GM12878 (cell line): ENCODE results near the gene CELF6. TPM values are rescaled to one million over a fixed set of nuclear protein-coding genes. Genes with fewer than 3 reads are reported as not detected.

ENCODE experiments used
- ATAC-seq: fragments of 200-7000 bp; cut with Tn5 transposase; 3 replicates; pipeline ENCODE4 v1.9.1; 2020; ENCODE audit warnings: mild to moderate bottlenecking, moderate library complexity
- BruUV-seq: library from RNA; stranded (reverse); fragments of 400-500 nt; replicated peaks from 2 replicates; lab custom pipeline; 2021; lab: Mats Ljungman, UMichigan
- CTCF ChIA-PET: fragments of 300-600 bp; sonication (Branson Sonifier 250); formaldehyde crosslinking; extraction: SDS; loops from one replicate; lab custom pipeline; 2021; ENCODE audit warnings: inconsistent platforms; lab: Yijun Ruan, JAX
- POLR2A ChIA-PET: fragments of 350-600 bp; formaldehyde crosslinking; extraction: SDS; loops from one replicate; lab custom pipeline; 2021; ENCODE audit warnings: inconsistent platforms; lab: Charles Lee
- RAD21 ChIA-PET: fragments of 300-600 bp; sonication (Branson Sonifier 250); formaldehyde crosslinking; loops from one replicate; lab custom pipeline; 2023; ENCODE audit warnings: antibody characterized with exemption; ENCODE audit not compliant: unreplicated experiment; lab: Charles Lee
- SMC1A ChIA-PET: fragments of 300-600 bp; sonication (Branson Sonifier 250); formaldehyde crosslinking; loops from one replicate; lab custom pipeline; 2023; ENCODE audit not compliant: unreplicated experiment, uncharacterized antibody; lab: Charles Lee
- DNase-seq: peaks from one replicate; pipeline ENCODE4 v3.0.0-alpha.2; 2011; ENCODE audit warnings: low read depth, low spot score
- FAIRE-seq: peaks from 3 replicates; lab custom pipeline; 2011; peaks lifted over from hg19 to GRCh38; lab: Jason Lieb, UNC
- H2AFZ ChIP-seq: 2 replicates; pipeline ENCODE4 v1.6.0; 2011; ENCODE audit warnings: low read depth, low read length, control low read depth; ENCODE audit not compliant: control insufficient read depth
- H3K27ac ChIP-seq: 2 replicates; pipeline ENCODE4 v1.5.1; 2011; ENCODE audit warnings: control low read depth; ENCODE audit not compliant: control insufficient read depth, insufficient read depth
- H3K27me3 ChIP-seq, 2 experiments: replicated peaks in 1 of 2; 2 replicates each; pipeline versions ENCODE4 v1.6.0 to v1.6.1; 2011; ENCODE audit warnings: low read length in 1 of 2; ENCODE audit not compliant: control insufficient read depth in 2 of 2, insufficient read depth in 2 of 2
- H3K36me3 ChIP-seq, 2 experiments: 2 replicates each; pipeline ENCODE4 v1.5.1; 2011; ENCODE audit warnings: low read length in 1 of 2; ENCODE audit not compliant: control insufficient read depth in 2 of 2, insufficient read depth in 2 of 2
- H3K4me1 ChIP-seq: 2 replicates; pipeline ENCODE4 v1.6.1; 2011; ENCODE audit warnings: mild to moderate bottlenecking, low read length, moderate library complexity, mixed read lengths; ENCODE audit not compliant: control insufficient read depth, insufficient read depth
- H3K4me2 ChIP-seq: 2 replicates; pipeline ENCODE4 v1.6.0; 2011; ENCODE audit warnings: control low read depth; ENCODE audit not compliant: control insufficient read depth, insufficient read depth
- H3K4me3 ChIP-seq: fragments of 200-600 bp; sonication (generic); 2 replicates; pipeline ENCODE4 v1.5.1; 2016
- H3K79me2 ChIP-seq: 2 replicates; pipeline ENCODE4 v1.6.0; 2011; ENCODE audit warnings: low read length; ENCODE audit not compliant: control insufficient read depth, insufficient read depth
- H3K9ac ChIP-seq: 2 replicates; pipeline ENCODE4 v1.8.0; 2011; ENCODE audit warnings: low read length, control low read depth, mixed read lengths; ENCODE audit not compliant: control insufficient read depth, insufficient read depth
- H3K9me3 ChIP-seq: replicated peaks from 3 replicates; pipeline ENCODE4 v1.5.1; 2011; ENCODE audit warnings: mild to moderate bottlenecking, low read length; ENCODE audit not compliant: control insufficient read depth, insufficient read depth
- H4K20me1 ChIP-seq: 2 replicates; pipeline ENCODE4 v1.6.0; 2011; ENCODE audit not compliant: control insufficient read depth, insufficient read depth
- CHD1 ChIP-seq: IDR thresholded peaks from 2 replicates; pipeline ENCODE4 v1.6.1; 2012; ENCODE audit warnings: low read depth, low read length, improper control_type of control experiment
- EZH2 ChIP-seq: IDR thresholded peaks from 2 replicates; pipeline ENCODE4 v1.6.1; 2012; ENCODE audit warnings: low read depth, mild to moderate bottlenecking, control low read depth, inconsistent platforms, low read length, borderline replicate concordance; ENCODE audit not compliant: control insufficient read depth
- FOS ChIP-seq: IDR thresholded peaks from 3 replicates; pipeline ENCODE4 v1.6.1; 2011; ENCODE audit warnings: borderline replicate concordance; ENCODE audit not compliant: insufficient read length; ENCODE audit errors: extremely low read depth
- JUNB ChIP-seq: IDR thresholded peaks from 2 replicates; pipeline ENCODE4 v1.6.1; 2016; ENCODE audit warnings: antibody characterized with exemption, mild to moderate bottlenecking
- KAT2A ChIP-seq: conservative IDR thresholded peaks from 2 replicates; pipeline ENCODE4 v1.6.1; 2011; ENCODE audit warnings: low read depth, low read length; ENCODE audit not compliant: control insufficient read depth
- MEF2B ChIP-seq: fragments of 450-650 bp; IDR thresholded peaks from 2 replicates; pipeline ENCODE4 v1.6.1; 2018; ENCODE audit warnings: mild to moderate bottlenecking, moderate library complexity; ENCODE audit not compliant: partially characterized antibody, poor library complexity, severe bottlenecking
- MYC ChIP-seq: IDR thresholded peaks from 2 replicates; pipeline ENCODE4 v1.6.1; 2011; ENCODE audit warnings: mild to moderate bottlenecking, low read length, moderate library complexity, inconsistent platforms; ENCODE audit not compliant: insufficient read depth, insufficient replicate concordance, insufficient read length, severe bottlenecking
- PAX8 ChIP-seq: fragments of 450-650 bp; IDR thresholded peaks from 2 replicates; pipeline ENCODE4 v1.6.1; 2017; ENCODE audit warnings: mild to moderate bottlenecking, moderate library complexity
- RUNX3 ChIP-seq: IDR thresholded peaks from 2 replicates; pipeline ENCODE4 v1.6.1; 2012; ENCODE audit warnings: low read length, inconsistent platforms
- SMAD5 ChIP-seq: IDR thresholded peaks from 2 replicates; pipeline ENCODE4 v1.6.1; 2016; ENCODE audit warnings: antibody characterized with exemption, low read depth
- SREBF1 ChIP-seq: IDR thresholded peaks from 2 replicates; pipeline ENCODE4 v1.6.1; 2012; ENCODE audit warnings: mild to moderate bottlenecking, low read length
- SUPT20H ChIP-seq: IDR thresholded peaks from 2 replicates; pipeline ENCODE4 v1.6.1; 2011; ENCODE audit warnings: low read depth, mild to moderate bottlenecking, low read length, moderate library complexity, borderline replicate concordance; ENCODE audit not compliant: control insufficient read depth
- TAF1 ChIP-seq: IDR thresholded peaks from 2 replicates; pipeline ENCODE4 v1.6.1; 2011; ENCODE audit warnings: mild to moderate bottlenecking, low read depth, low read length, borderline replicate concordance
- TARDBP ChIP-seq: IDR thresholded peaks from 2 replicates; pipeline ENCODE4 v1.6.1; 2016; ENCODE audit warnings: borderline replicate concordance
- YY1 ChIP-seq: IDR thresholded peaks from 2 replicates; pipeline ENCODE4 v1.6.1; 2011; ENCODE audit warnings: low read depth, mild to moderate bottlenecking, low read length
- WGBS: methylation state at CpG from one replicate; pipeline ENCODE4 v1.1.6; 2016; ENCODE audit warnings: low lambda C conversion rate; ENCODE audit not compliant: insufficient replicate concordance, insufficient coverage; ENCODE audit errors: missing lambda C conversion rate; 5-methylcytosine and 5-hydroxymethylcytosine counted together
- in situ Hi-C: fragments of 300-500 bp; cut with MboI; formaldehyde crosslinking; loops from 9 replicates; pipeline ENCODE4 v1.14.3; 2018; ENCODE audit warnings: mixed read lengths
- intact Hi-C: fragments of 100-400 bp; cut with micrococcal nuclease; formaldehyde crosslinking; loops from one replicate; pipeline ENCODE4 v1.14.2; 2022; ENCODE audit not compliant: unreplicated experiment
- polyA plus RNA-seq, 11 experiments: library from polyadenylated mRNA; depleted of rRNA in 4 of 11; unstranded in 6 of 11; stranded (reverse) in 5 of 11; fragments of >200 nt; fragmentation: Nextera tagmentation in 4 of 11; fragmentation: Illumina TruSeq in 1 of 11; extraction: Ambion mirVana in 4 of 11; extraction: Trizol in 1 of 11; gene quantifications; 1 replicate in 1 of 11; 2 replicates in 10 of 11; pipeline versions ENCODE4 v1.2.1 to v1.2.3, GENCODE V29; 2011 to 2016; ENCODE audit warnings: inconsistent platforms in 2 of 11, missing spikeins in 2 of 11, low read depth in 1 of 11
- total RNA-seq, 4 experiments: library from RNA; depleted of rRNA in 3 of 4; stranded (reverse); fragments of >200 nt in 3 of 4; fragmentation: Illumina TruSeq in 1 of 4; extraction: Trizol in 1 of 4; gene quantifications; 2 replicates each; pipeline versions ENCODE4 v1.2.1 to v1.2.3, GENCODE V29; 2013 to 2021
- TF ChIP-seq, protein P1 (sequence below): fragments of 450-650 bp; IDR thresholded peaks from 2 replicates; pipeline ENCODE4 v1.6.1; 2018; ENCODE audit warnings: mild to moderate bottlenecking, low read depth, moderate library complexity; ENCODE audit not compliant: partially characterized antibody
- TF ChIP-seq, protein P2 (sequence below): fragments of 450-650 bp; IDR thresholded peaks from 2 replicates; pipeline ENCODE4 v1.6.1; 2016; ENCODE audit warnings: mild to moderate bottlenecking, moderate library complexity, borderline replicate concordance
- TF ChIP-seq, protein P3 (sequence below): IDR thresholded peaks from 2 replicates; pipeline ENCODE4 v1.6.1; 2012; ENCODE audit warnings: low read length, inconsistent platforms

Gene CELF6
- total and polyA plus RNA-seq, 10 of the 15 experiments (the other 5 are each of a cell fraction or from before 2014, with no cell fraction given) = 0.06 to 0.54 (median 0.23) TPM; not detected in 1

DNA sequence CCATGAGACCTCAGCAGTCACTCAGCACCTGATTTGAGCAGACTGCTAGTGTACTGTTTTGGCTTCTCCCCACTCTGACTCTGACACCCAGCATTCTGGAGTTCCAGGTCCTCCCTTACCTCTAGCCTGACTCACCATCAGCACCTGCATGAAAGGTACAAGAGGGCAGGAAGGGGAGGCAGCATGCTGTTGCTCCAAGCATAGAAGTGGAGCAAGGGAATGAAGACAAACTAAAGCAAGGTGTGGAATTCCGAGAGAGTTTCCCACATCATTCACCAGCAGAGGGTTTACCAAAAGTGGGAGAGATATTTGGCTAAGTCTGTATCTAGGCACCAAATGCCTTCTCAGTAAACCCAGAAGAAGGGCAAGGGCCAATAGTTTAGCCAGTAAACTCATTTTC lies 34.5 kb upstream of the CELF6 start:
- Histone ChIP-seq H3K4me2 (no peak overlapping the region), H3K27me3 (no peaks in the 10 kb centered on the region), H2AFZ (no peak overlapping the region), H3K4me1 (0 out of 2 replicates have a peak, but pooled peaks cover 3% of the 10 kb centered on the region), H3K36me3 (peaks cover 28 to 31% of the 10 kb centered on the region in 2 experiments), H4K20me1 (no peaks in the 10 kb centered on the region), H3K9me3 (no peaks in the 10 kb centered on the region), H3K9ac (no peak overlapping the region), H3K79me2 (peaks cover 1% of the 10 kb centered on the region), H3K4me3 (no peak overlapping the region), H3K27ac (no peak overlapping the region)
- in situ Hi-C loops = no loop called here
- ATAC-seq (no peak), DNase-seq (no peak), FAIRE-seq (no peak)
- ChIA-PET CTCF (no interaction called here), SMC1A (no interaction called here), POLR2A (no interaction called here), RAD21 (no interaction called here)
- TF ChIP-seq, protein P1, sequence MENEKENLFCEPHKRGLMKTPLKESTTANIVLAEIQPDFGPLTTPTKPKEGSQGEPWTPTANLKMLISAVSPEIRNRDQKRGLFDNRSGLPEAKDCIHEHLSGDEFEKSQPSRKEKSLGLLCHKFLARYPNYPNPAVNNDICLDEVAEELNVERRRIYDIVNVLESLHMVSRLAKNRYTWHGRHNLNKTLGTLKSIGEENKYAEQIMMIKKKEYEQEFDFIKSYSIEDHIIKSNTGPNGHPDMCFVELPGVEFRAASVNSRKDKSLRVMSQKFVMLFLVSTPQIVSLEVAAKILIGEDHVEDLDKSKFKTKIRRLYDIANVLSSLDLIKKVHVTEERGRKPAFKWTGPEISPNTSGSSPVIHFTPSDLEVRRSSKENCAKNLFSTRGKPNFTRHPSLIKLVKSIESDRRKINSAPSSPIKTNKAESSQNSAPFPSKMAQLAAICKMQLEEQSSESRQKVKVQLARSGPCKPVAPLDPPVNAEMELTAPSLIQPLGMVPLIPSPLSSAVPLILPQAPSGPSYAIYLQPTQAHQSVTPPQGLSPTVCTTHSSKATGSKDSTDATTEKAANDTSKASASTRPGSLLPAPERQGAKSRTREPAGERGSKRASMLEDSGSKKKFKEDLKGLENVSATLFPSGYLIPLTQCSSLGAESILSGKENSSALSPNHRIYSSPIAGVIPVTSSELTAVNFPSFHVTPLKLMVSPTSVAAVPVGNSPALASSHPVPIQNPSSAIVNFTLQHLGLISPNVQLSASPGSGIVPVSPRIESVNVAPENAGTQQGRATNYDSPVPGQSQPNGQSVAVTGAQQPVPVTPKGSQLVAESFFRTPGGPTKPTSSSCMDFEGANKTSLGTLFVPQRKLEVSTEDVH = no peak
- TF ChIP-seq SUPT20H = no peak
- no peak for TF ChIP-seq JUNB
- no peak for TF ChIP-seq TARDBP
- no peak for TF ChIP-seq TAF1
- TF ChIP-seq FOS = no peak
- no peak for TF ChIP-seq RUNX3
- TF ChIP-seq PAX8 = no peak
- TF ChIP-seq CHD1 = no peak
- TF ChIP-seq YY1 = no peak
- TF ChIP-seq SREBF1 = no peak
- no peak for TF ChIP-seq EZH2
- no peak for TF ChIP-seq SMAD5
- TF ChIP-seq MEF2B = no peak
- no peak for TF ChIP-seq KAT2A
- TF ChIP-seq, protein P2, sequence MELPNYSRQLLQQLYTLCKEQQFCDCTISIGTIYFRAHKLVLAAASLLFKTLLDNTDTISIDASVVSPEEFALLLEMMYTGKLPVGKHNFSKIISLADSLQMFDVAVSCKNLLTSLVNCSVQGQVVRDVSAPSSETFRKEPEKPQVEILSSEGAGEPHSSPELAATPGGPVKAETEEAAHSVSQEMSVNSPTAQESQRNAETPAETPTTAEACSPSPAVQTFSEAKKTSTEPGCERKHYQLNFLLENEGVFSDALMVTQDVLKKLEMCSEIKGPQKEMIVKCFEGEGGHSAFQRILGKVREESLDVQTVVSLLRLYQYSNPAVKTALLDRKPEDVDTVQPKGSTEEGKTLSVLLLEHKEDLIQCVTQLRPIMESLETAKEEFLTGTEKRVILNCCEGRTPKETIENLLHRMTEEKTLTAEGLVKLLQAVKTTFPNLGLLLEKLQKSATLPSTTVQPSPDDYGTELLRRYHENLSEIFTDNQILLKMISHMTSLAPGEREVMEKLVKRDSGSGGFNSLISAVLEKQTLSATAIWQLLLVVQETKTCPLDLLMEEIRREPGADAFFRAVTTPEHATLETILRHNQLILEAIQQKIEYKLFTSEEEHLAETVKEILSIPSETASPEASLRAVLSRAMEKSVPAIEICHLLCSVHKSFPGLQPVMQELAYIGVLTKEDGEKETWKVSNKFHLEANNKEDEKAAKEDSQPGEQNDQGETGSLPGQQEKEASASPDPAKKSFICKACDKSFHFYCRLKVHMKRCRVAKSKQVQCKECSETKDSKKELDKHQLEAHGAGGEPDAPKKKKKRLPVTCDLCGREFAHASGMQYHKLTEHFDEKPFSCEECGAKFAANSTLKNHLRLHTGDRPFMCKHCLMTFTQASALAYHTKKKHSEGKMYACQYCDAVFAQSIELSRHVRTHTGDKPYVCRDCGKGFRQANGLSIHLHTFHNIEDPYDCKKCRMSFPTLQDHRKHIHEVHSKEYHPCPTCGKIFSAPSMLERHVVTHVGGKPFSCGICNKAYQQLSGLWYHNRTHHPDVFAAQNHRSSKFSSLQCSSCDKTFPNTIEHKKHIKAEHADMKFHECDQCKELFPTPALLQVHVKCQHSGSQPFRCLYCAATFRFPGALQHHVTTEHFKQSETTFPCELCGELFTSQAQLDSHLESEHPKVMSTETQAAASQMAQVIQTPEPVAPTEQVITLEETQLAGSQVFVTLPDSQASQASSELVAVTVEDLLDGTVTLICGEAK = no peak
- TF ChIP-seq, protein P3, sequence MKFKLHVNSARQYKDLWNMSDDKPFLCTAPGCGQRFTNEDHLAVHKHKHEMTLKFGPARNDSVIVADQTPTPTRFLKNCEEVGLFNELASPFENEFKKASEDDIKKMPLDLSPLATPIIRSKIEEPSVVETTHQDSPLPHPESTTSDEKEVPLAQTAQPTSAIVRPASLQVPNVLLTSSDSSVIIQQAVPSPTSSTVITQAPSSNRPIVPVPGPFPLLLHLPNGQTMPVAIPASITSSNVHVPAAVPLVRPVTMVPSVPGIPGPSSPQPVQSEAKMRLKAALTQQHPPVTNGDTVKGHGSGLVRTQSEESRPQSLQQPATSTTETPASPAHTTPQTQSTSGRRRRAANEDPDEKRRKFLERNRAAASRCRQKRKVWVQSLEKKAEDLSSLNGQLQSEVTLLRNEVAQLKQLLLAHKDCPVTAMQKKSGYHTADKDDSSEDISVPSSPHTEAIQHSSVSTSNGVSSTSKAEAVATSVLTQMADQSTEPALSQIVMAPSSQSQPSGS = no peak
- TF ChIP-seq MYC = no peak
- intact Hi-C loops = no loop called here
- 100% methylated on average over 1 of the region's 1 CpG for WGBS
- BruUV-seq = no TSS peak
